K562 (cell line): ENCODE data around the gene C16orf95. TPM values are rescaled to one million over a fixed set of nuclear protein-coding genes. Genes with fewer than 3 reads are reported as not detected.

Experiments
- BRD4 ChIP-seq: fragments of 200-600 bp; sonication (generic); IDR thresholded peaks from 2 replicates; pipeline ENCODE4 v1.6.1; 2017; ENCODE audit warnings: inconsistent platforms
- KDM1A ChIP-seq, 2 experiments: fragments of 450-650 bp; IDR thresholded peaks; 2 replicates each; pipeline ENCODE4 v1.6.1; 2016; ENCODE audit warnings: mild to moderate bottlenecking in 2 of 2
- KDM5B ChIP-seq: fragments of 200-600 bp; sonication (generic); IDR thresholded peaks from 2 replicates; pipeline ENCODE4 v1.6.1; 2012; ENCODE audit warnings: low read depth, mild to moderate bottlenecking, moderate library complexity, low read length, control low read depth, inconsistent platforms; ENCODE audit not compliant: insufficient replicate concordance
- RREB1 ChIP-seq: fragments of 250-450 bp; sonication (Bioruptor Pico); IDR thresholded peaks from 2 replicates; pipeline ENCODE4 v1.4.0; 2020
- ZC3H4 ChIP-seq: sonication (generic); formaldehyde crosslinking; IDR thresholded peaks from 2 replicates; pipeline ENCODE4 v1.9.0; 2021; ENCODE audit warnings: missing genetic modification reagents, borderline replicate concordance
- ZNF224 ChIP-seq: sonication (generic); formaldehyde crosslinking; IDR thresholded peaks from 2 replicates; pipeline ENCODE4 v1.8.0; 2022; ENCODE audit warnings: mild to moderate bottlenecking, missing genetic modification reagents
- ZZZ3 ChIP-seq: fragments of 450-650 bp; IDR thresholded peaks from 2 replicates; pipeline ENCODE4 v1.6.1; 2016; ENCODE audit warnings: antibody characterized with exemption, mild to moderate bottlenecking, moderate library complexity
- polyA plus RNA-seq, 8 experiments: library from polyadenylated mRNA; depleted of rRNA in 4 of 8; stranded (reverse) in 5 of 8; unstranded in 3 of 8; fragments of >200 nt; fragmentation: Nextera tagmentation in 2 of 8; fragmentation: Illumina TruSeq in 1 of 8; extraction: Ambion mirVana in 2 of 8; extraction: Trizol in 1 of 8; gene quantifications; 2 replicates each; pipeline versions ENCODE4 v1.2.1 to v1.2.3, GENCODE V29; 2011 to 2014; ENCODE audit warnings: inconsistent platforms in 1 of 8, missing spikeins in 1 of 8
- total RNA-seq, 7 experiments: library from RNA; depleted of rRNA in 6 of 7; stranded (reverse); fragments of >200 nt in 6 of 7; fragmentation: Illumina TruSeq in 2 of 7; extraction: Trizol in 2 of 7; gene quantifications; 2 replicates each; pipeline versions ENCODE4 v1.2.1 to v1.2.3, GENCODE V29; 2011 to 2021; ENCODE audit warnings: low replicate concordance in 1 of 7
- TF ChIP-seq, protein P1 (sequence below): sonication (generic); formaldehyde crosslinking; IDR thresholded peaks from 2 replicates; pipeline ENCODE4 v1.4.0; 2020; ENCODE audit warnings: mild to moderate bottlenecking, missing genetic modification reagents
- TF ChIP-seq, protein P2 (sequence below): fragments of 200-400 bp; formaldehyde crosslinking; IDR thresholded peaks from 2 replicates; pipeline ENCODE4 v1.6.1; 2017; ENCODE audit warnings: mild to moderate bottlenecking, low read depth, low read length, moderate library complexity
- TF ChIP-seq, protein P3 (sequence below): fragments of 200-800 bp; sonication (Bioruptor generic); IDR thresholded peaks from 2 replicates; pipeline ENCODE4 v1.6.1; 2016; ENCODE audit warnings: missing genetic modification characterization, missing compliant biosample characterization

Gene C16orf95
- total and polyA plus RNA-seq, 9 of the 15 experiments (the other 6 are each of a cell fraction or from before 2014, with no cell fraction given): 6.5 to 20.5 (median 9.4) TPM

GRCh38 chr16:87305505-87306391 lies 11.4 kb downstream of the C16orf95 start (continued):
- TF ChIP-seq, protein P1, sequence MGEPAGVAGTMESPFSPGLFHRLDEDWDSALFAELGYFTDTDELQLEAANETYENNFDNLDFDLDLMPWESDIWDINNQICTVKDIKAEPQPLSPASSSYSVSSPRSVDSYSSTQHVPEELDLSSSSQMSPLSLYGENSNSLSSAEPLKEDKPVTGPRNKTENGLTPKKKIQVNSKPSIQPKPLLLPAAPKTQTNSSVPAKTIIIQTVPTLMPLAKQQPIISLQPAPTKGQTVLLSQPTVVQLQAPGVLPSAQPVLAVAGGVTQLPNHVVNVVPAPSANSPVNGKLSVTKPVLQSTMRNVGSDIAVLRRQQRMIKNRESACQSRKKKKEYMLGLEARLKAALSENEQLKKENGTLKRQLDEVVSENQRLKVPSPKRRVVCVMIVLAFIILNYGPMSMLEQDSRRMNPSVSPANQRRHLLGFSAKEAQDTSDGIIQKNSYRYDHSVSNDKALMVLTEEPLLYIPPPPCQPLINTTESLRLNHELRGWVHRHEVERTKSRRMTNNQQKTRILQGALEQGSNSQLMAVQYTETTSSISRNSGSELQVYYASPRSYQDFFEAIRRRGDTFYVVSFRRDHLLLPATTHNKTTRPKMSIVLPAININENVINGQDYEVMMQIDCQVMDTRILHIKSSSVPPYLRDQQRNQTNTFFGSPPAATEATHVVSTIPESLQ (CRISPR knock-in tag): 0 out of 2 replicates have a peak, but pooled peaks have one; percentile 25
- TF ChIP-seq BRD4: no peak
- no peak for TF ChIP-seq ZC3H4 (CRISPR knock-in tag)
- TF ChIP-seq ZNF224: no peak
- TF ChIP-seq, protein P2, sequence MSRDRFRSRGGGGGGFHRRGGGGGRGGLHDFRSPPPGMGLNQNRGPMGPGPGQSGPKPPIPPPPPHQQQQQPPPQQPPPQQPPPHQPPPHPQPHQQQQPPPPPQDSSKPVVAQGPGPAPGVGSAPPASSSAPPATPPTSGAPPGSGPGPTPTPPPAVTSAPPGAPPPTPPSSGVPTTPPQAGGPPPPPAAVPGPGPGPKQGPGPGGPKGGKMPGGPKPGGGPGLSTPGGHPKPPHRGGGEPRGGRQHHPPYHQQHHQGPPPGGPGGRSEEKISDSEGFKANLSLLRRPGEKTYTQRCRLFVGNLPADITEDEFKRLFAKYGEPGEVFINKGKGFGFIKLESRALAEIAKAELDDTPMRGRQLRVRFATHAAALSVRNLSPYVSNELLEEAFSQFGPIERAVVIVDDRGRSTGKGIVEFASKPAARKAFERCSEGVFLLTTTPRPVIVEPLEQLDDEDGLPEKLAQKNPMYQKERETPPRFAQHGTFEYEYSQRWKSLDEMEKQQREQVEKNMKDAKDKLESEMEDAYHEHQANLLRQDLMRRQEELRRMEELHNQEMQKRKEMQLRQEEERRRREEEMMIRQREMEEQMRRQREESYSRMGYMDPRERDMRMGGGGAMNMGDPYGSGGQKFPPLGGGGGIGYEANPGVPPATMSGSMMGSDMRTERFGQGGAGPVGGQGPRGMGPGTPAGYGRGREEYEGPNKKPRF: no peak
- TF ChIP-seq KDM1A (IDR thresholded peaks at IDR 0.05): no peak
- TF ChIP-seq ZZZ3: no peak
- peak; percentile 59 for TF ChIP-seq KDM5B
- TF ChIP-seq RREB1 (CRISPR knock-in tag): 0 out of 2 replicates have a peak, but pooled peaks have one; percentile 55
- TF ChIP-seq, protein P3, sequence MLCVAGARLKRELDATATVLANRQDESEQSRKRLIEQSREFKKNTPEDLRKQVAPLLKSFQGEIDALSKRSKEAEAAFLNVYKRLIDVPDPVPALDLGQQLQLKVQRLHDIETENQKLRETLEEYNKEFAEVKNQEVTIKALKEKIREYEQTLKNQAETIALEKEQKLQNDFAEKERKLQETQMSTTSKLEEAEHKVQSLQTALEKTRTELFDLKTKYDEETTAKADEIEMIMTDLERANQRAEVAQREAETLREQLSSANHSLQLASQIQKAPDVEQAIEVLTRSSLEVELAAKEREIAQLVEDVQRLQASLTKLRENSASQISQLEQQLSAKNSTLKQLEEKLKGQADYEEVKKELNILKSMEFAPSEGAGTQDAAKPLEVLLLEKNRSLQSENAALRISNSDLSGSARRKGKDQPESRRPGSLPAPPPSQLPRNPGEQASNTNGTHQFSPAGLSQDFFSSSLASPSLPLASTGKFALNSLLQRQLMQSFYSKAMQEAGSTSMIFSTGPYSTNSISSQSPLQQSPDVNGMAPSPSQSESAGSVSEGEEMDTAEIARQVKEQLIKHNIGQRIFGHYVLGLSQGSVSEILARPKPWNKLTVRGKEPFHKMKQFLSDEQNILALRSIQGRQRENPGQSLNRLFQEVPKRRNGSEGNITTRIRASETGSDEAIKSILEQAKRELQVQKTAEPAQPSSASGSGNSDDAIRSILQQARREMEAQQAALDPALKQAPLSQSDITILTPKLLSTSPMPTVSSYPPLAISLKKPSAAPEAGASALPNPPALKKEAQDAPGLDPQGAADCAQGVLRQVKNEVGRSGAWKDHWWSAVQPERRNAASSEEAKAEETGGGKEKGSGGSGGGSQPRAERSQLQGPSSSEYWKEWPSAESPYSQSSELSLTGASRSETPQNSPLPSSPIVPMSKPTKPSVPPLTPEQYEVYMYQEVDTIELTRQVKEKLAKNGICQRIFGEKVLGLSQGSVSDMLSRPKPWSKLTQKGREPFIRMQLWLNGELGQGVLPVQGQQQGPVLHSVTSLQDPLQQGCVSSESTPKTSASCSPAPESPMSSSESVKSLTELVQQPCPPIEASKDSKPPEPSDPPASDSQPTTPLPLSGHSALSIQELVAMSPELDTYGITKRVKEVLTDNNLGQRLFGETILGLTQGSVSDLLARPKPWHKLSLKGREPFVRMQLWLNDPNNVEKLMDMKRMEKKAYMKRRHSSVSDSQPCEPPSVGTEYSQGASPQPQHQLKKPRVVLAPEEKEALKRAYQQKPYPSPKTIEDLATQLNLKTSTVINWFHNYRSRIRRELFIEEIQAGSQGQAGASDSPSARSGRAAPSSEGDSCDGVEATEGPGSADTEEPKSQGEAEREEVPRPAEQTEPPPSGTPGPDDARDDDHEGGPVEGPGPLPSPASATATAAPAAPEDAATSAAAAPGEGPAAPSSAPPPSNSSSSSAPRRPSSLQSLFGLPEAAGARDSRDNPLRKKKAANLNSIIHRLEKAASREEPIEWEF (CRISPR knock-in tag): no peak
